Kidney glomerular epithelial cell (primary cell): ENCODE data around the gene ZNF674.
A peak's percentile ranks its signal among the peaks of the same experiment; 100 is the strongest.
"Not testable (repeated sequence)": the region's sequence is repeated elsewhere in the genome, so short reads cannot be mapped to it uniquely, and the experiment has no call there.

Experiments
- DNase-seq: peaks from one replicate; lab custom pipeline; 2025; lab: John Stamatoyannopoulos, UW

ZNF674 gene

DNA sequence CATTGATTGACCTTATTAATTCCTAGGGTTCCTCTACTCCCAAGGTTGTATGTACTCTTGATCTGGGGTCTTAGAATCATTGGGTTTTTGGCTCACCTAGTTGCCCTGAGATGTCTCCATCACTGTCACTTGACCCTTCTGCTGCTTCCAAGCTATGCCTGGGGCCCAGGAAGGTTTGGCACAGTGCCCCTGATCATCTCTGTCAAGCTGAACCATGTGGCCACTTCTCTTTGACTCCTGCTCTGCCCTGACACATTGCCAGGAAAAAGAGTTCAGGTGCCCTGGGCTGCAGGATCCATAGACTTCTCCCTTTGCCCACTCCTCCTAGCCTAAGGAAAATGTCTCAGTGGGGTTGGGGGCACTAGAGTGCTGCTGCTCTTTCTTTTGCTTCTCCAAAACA lies 24.4 kb upstream of the ZNF674 start:
- DNase-seq, result no peak

DNA sequence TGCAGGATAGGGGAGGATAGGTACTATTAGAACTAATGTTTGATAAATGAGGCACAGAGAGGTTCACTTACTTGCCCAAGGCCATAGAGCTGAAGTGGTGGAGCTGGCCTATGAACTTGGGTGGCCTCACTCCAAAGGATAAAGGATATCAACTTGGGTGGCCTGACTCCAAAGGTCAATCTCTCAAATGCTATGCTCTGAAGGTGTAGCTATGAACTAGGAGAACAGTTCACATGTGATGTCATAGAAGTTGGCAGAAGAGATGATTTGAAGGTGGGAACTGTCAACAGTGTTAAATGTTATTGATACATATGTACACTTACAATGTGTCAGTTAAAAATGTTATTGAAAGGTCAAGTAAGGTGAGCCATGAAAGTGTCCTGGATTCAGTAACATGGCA lies 22.2 kb upstream of the ZNF674 start:
- no peak for DNase-seq

DNA sequence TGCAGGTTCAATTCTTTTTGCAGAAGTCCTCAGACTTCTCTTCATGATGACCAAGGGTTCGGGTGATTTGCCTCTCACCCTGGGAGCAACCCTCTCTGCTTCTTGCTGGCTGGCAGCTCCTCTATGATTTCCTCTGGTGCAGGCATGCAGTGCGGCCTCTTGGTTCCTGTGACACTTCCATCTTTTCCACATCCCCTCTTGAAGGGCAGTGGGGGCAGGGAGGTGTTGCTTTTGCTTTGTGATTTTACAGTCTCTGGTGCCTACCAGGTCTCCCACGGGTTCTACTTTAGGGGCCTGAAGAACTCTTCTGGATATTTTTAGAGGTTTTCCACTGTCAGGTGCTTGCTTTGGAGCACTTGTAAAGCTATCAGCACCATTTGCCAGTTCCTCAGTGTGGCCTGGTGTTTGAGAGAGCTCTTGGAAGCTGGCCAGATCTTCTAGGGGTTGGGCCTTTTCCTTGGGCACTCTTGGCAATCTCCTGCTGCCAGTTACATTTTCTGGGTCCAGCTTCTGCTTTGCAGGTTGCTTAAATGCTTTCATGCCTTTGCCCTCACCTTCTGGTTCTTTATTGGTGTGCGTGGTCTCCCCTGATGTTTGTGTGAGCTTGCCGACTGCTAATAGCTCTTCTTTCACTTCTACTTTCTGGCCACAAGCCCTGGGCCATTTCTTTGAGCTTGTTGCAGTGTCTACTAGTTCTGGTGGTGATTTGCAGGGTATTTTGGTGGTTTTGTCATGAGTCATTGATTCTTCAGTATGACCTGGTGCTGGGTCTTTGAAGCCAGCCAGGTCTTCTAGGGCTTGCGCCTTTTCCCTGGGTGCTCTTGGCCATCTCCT lies 16.8 kb upstream of the ZNF674 start:
- no peak for DNase-seq

DNA sequence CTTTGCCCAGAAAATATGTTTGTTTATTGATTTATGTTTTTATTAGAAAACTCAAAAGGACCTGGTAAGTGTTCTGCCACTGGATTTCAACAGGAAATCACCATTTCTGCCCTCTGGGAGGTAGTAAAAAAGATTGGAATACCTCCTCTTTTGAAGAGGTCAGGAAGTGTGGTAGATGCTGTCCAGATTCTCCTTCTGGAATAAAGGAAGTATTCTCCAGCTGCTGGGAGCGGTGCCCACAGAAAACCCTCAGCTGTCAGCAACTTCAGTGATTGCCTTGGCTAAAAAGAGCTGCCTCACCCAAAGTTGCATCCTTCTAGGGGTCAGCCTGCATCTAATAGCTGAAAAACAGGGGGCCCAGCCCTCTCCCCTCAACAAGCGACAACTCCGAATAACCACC lies 13.8 kb upstream of the ZNF674 start:
- DNase-seq, result no peak

DNA sequence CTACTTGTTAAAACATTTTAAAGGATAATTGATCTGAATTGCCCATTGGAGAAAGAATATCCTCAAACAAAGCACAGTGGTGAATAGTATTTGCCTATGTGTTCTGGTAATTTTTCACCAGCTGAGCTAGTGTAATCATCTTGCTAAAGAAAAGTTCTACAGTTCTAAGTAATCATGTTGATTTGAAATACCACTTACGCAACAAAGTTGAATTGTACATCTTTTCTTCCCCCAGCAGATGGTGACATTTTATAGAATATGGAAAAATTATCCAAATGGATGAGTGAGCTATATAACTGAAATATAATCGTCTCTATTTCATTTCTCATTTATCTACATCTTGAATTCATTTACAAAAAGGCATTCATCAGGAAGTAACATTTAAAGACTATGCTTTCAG lies 9.7 kb upstream of the ZNF674 start:
- DNase-seq, result no peak

DNA sequence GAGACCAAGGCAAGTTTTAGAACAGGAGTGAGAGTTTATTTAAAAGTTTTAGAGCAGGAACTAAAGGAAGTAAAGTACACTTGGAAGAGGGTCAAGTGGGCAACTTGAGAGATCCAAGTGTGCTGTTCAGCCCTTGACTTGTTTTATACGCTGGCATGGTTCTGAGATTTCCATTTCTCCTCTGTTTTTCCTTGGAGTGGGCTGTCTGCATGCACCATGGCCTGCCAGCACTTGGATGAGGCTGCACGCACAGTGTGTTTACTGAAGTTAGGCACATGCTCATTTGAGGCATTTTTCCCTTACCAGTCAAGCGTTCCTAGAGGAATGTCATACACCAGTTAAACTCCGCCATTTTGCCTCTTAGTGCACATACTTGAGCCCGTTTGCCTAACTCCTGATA lies 8.7 kb upstream of the ZNF674 start:
- no peak for DNase-seq

DNA sequence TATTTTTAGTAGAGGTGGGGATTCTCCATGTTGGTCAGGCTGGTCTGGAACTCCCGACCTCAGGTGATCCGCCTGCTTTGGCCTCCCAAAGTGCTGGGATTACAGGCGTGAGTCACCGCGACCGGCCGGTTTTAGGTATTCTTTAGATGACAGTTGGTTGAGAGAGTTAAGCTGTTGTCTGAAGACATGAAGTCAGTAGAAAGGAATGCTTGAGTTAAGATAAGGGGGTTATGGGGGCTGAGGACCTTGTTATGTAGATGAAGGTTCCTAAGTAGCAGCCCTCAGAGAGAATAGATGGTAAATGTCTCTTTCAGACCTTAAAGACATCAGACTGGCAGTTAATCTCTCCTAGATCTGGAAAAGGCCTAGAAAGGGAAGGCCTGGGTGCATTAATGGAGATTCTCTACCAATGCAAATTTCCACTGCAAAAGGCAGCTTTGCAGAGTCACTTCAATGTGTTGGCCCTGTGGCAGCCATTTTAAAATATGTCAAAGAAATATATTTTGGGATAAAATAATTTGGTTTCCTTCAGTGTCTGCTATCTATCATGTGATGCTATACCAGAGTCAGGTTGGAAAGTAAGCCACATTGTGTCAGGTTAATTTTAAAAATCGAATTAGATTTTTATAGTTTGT lies 6.4 kb upstream of the ZNF674 start:
- peak; percentile 1 for DNase-seq

DNA sequence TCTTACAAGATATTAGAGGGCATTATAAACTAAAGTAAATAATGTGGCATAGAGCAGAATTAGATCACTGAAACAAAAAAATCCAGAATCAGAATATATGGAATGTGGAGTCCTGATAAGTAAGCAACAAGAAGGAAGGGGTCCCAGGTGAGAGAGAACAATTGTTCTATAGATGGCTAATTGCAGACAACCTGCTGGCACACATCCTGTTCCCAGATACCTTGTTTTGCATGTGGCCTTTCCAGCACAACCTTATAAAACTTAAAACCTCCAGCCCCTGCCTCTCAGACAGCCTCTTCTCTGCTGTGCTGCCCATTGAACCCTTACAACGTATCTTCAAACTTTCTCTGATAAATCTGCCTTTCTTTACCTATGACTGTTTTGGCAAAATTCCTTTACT lies 4.7 kb upstream of the ZNF674 start:
- DNase-seq, result no peak

DNA sequence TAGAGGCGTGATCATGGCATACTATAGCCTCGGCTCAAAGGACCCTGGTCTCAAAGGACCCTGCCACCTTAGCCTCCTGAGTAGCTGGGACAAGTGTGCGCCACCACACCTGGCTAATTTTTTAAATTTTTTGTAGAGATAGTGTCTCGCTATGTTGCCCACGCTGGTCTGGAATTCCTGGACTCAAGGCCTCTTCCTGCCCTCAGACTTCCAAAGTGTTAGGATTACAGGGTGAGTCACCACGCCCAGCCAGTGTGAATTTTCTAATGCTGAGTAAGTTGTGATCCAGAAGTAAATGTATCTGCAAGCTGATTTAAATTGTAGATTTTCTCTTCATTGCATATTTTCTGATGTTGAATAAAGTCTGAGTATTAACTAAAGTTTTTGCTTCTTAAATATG lies 2.6 kb upstream of the ZNF674 start:
- DNase-seq, result peak; percentile 35

DNA sequence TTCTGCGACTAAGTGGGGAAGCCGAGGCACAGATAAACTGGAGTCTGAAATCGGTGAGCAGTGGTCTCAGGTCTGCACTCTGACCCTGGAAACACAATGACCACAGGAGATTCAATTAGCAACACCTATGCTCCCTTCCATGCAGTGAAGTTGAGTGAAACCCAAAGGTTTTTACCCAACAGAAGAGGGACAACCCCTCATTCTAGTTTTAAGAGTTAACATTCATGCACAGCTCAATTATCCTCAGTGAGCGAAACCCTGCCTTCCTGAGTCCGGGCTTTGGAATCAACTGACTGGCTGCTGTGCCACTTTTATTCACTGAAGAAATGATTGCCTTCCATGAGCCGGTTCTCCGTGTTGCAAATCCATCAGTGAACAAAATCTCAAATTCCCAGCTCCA lies 694 bp downstream of the ZNF674 start:
- not testable (repeated sequence) for DNase-seq

DNA sequence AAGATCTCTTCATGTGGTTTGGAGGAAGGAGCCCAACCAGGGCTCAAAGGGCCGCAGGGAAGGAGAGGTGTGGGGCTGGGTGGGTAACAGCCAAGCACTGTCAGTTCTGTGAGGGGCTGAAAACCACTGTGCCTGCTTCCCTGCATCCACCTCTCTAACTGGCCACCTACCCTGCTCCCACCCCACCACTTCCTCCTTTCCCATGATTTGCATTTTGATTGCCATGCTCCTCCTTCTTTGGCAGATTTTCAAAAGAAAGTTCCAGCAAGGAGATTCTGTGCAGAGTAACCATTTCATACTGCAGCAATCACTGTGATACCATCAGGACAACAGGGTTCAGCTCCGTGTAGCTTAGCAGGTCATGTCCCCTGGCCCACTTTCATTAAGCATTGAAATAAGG lies 1.8 kb downstream of the ZNF674 start:
- DNase-seq, result no peak

DNA sequence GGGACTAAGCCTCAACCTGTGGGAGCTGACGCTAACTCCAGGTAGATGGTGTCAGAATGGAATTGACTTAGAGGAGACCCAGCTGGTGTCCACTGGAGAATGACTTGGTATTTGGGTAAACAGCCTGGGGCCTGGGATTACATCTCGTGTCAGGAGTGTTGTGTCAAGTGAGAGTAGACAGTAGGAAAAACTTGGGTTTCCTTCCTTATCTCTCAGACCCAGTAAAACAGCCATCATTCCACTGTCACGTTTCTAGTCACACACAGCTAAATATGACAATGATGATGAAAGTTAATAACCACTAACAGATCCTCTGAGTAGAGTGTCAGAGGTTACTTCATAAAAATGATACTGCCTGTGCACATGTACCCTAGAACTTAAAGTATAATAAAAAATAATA lies 13.8 kb downstream of the ZNF674 start:
- DNase-seq, result no peak

DNA sequence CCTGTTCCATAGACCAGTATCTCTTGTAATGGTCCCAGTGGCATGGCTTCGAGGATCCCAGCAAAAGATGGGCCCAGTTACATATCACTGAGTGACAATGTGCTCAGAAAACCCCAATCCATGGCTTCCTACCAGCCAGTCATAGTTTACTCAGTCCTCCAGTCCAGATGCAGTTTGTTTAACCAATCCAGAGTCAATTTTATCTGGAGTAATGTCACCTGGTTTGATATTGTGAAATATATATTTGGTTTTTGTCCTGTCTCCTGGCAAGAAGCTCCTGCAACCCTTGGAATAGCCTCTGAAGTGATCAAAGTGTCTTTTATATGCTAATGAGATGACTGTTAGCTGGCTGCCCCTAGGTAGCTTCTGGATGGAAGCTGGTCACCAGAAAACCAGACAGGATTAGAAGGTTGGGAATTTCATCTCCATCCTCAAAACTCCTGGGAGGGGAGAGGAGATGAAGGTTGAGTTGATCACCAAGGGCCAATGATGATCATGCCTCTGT lies 14.8 kb downstream of the ZNF674 start:
- not testable (repeated sequence) for DNase-seq

DNA sequence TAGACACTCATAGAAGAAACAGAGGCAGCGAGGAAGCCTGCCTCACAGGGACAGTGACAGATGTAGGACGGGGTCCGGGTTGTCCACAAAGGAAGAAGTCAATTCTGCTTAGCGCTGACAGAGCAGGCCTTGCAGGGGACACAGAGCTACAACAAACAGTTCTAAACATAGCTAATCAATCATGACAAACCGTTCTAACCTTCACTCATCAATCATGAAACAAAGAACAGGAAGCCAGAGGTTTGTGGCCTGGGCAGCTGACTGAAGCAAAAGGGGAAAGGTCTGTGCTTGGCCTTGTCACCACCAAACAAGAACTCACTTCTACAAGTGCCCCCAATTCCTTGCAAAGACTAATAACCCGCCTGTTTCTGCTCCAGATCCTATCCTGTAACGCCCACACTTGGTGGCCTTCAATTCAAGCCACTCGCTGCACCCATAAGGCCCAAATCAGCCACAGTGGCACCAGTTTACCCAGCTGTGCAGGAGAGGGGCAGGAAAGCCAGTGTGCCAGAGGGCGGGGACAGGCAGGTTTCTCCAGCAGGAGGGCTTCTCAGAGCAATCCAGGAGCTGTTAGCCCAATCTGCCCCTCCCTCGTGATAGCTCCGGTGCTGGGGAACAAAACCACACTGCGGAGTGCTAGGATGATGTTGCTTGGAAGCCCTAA lies 15.3 kb downstream of the ZNF674 start:
- DNase-seq, result not testable (repeated sequence)

DNA sequence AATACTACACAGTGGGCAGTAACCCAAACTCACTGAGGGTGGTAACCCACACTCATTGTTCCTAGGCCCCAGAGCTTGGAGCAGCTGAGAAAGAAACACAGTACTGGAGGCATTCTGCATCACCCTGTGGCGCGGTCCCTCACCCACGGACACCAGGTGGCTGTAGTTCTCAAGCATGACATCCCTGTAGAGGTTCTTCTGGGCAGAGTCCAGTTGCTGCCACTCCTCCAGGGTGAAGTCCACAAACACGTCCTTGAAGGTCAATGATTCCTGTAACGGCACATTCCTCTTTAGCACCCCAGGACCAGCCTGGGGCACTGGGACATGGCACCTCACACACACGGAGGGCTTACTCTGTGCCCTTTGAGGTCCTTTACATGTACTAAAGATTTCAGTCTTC lies 16.6 kb downstream of the ZNF674 start:
- not testable (repeated sequence) for DNase-seq

DNA sequence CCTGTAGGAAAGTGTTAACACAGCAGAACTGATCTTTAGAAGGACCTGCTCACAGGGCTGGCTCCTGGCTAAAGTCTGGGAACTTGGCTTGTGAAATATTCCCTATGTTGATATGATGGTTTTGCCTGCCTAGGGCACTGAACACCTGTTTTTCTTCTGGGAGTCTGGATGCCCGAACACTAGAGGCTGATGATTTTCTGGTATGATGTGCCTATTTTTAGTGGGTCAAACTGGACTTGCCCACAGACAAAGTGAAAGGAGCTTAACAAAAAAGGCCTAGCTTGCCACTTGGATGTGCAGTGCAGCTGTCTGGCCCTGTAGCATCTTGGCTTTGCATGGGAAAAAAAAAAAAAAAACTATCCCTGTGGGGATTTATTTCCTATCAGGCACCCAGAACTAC lies 39.1 kb downstream of the ZNF674 start:
- DNase-seq, result no peak

DNA sequence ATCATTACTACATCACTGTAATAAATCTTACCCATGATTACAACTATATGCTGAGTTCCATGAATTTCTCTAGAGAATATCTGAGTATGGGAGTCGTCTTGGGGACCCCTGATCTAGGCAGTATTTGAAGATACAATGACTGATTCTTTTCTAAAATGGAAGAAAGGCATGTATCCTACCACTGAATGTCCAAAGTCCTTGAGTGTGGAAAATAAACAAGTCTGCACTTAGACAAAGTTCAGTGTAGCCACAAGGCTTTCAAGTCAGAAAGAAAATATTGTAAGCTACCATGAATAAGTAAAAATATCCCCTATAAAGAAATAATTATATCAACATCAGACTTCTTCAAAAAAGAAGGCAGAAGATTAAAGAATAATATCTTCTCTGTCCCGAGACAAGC lies 42.4 kb downstream of the ZNF674 start:
- DNase-seq, result no peak

DNA sequence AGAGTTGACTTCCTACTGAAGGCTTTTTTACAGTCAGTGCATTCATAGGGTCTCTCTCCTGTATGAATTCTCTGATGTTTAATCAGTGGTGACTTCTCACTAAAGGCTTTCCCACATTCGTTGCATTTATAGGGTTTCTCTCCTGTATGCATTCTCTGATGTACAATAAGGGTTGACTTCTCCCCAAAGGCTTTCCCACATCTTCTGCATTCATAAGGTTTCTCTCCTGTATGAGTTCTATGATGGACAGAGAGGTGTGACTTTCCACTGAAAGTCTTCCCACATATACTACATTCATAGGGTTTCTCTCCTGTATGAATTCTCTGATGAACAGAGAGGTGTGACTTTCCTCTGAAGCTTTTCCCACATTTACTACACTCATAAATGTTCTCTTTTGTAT lies 45.2 kb downstream of the ZNF674 start:
- DNase-seq, result no peak

DNA sequence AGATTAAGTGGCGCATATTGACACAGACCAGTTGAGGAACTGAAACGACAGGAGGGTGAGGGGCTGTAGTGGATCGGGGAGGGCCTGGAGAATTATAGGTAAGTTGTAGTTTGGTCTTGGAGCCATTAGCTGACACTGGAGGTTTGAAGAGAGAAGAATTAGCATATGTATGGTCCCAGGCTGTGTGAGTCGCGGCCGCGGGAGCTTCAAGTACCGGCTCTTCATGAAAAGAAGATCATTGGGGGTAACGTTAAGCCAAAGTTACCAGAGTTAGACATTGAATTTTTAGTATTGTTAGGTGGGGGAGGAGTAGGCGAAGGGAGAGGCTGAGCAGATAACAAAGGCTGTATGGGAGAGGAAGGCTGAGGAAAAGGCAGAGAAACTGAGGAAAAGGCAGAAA lies 56.5 kb downstream of the ZNF674 start:
- DNase-seq, result no peak

DNA sequence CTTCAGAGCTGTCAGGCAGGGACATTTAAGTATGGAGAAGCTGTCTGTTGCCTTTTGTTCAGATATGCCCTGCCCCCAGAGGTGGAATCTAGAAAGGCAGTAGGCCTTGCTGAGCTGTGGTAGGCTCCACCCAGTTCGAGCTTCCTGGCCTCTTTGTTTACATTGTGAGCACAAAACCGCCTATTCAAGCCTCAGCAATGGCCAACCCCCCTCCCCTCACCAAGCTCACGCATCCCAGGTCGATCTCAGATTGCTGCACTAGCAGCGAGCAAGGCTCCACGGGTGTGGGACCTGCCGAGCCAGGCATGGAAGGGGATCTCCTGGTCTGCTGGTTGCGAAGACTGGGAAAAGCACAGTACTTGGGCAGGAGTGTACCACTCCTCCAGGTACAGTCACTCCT lies 59.3 kb downstream of the ZNF674 start:
- no peak for DNase-seq

DNA sequence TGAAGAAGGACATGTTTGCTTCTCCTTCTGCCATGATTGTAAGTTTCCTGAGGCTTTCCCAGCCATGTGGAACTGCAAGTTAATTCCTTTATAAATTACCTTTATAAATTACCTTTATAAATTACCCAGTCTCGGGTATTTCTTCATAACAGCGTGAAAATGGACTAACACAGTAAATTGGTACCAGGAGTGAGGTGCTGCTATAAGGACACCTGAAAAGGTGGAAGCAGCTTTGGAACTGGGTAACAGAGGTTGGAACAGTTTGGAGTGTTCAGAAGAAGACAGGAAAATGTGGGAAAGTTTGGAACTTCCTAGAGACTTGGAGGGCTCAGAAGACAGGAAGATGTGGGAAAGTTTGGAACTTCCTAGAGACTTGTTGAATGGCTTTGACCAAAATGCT lies 66.6 kb downstream of the ZNF674 start:
- DNase-seq, result not testable (repeated sequence)

DNA sequence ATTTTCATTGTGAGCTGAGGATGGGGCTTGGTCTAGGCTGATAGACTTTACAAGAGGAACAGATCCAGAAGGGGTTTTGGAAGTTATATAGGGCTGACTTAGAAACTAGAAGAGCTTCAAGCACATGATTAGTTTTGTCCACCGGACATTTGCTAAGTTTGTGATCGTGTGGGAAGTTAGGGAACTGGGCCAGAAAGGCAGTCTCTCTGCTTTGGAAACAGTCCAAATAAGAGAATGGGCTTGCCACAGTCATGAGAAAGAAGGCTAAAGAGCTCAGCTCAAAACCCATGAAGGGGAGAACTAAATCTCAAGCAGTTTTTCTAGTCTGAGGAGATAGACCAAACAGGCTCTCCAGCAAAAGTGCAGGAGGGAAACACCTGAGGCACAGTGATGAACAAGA lies 67.8 kb downstream of the ZNF674 start:
- DNase-seq, result no peak

DNA sequence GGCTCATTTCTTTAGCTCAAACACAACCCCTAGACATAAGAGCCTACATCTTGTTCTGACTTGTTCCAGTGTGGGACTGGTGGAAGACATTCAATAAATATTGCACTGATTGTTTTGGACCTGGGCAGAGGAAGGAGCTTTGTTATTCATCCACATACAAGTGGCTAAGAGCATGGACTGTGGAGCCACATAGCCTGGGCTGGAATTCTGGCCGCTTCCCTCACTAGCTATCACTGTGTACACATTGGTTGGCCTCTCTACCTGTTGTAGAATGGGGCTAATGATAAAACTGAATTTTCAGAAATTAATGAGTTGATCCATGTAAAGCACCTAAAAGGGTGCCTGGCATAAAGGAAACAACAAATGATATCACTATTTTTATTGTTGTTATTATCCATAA lies 80.0 kb downstream of the ZNF674 start:
- DNase-seq, result no peak
